Measurements from ENCODE around the gene CCDC192. TPM values are rescaled to one million over a fixed set of nuclear protein-coding genes. Genes with fewer than 3 reads are reported as not detected.

The CCDC192 gene
- total RNA-seq, 1 donor from 2014 or later, result not detected

DNA sequence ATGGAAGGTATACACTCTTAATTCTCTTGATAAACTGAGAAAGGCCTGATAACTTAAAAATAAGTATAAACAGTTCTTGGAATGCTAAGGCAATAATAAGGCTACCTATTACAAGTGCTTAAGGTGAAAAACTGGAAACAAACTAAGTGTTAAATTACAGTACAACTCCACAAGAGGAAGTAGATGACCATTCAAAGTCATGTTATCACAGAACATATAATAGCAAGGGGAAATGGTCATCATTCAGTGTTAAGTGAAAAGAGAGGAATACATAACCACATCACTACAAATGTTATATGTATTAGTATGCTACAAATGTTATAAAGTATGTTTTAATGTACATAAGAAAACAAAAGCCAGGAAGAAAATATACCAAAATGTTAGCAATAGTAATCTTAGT is 135.9 kb downstream of the CCDC192 start:
- Histone ChIP-seq H3K4me1 (ENCODE audit: insufficient read depth, low read length) (peaks cover 3% of the 10 kb centered on the region), H3K27ac (ENCODE audit: low read depth, low read length) (no peak overlapping the region), H3K4me3 (ENCODE audit: insufficient read depth, low read depth, low read length) (no peak overlapping the region), H3K9me3 (ENCODE audit: insufficient read depth, low read depth, low read length) (peaks cover 3% of the 10 kb centered on the region), H3K27me3 (ENCODE audit: insufficient read depth, low read length) (no peaks in the 10 kb centered on the region), H3K4me2 (ENCODE audit: low read length) (no peak overlapping the region), H4K20me1 (ENCODE audit: insufficient read depth, low read length) (no peaks in the 10 kb centered on the region), H3K36me3 (ENCODE audit: insufficient read depth, low read length) (no peaks in the 10 kb centered on the region), H3K9ac (ENCODE audit: low read length) (no peak overlapping the region), H2AFZ (ENCODE audit: low read depth, low read length) (no peak overlapping the region), H3K79me2 (ENCODE audit: insufficient read depth, low read length) (no peaks in the 10 kb centered on the region)
- DNase-seq (ENCODE audit: low read depth) (no peak), FAIRE-seq (no peak)
- Mint-ChIP-seq H3K27ac (ENCODE audit: unreplicated experiment) (no peak overlapping the region), H3K4me1 (ENCODE audit: low read depth, unreplicated experiment) (peaks cover 6% of the 10 kb centered on the region), H3K9me3 (ENCODE audit: unreplicated experiment) (peaks cover 2% of the 10 kb centered on the region), H3K27me3 (ENCODE audit: low read depth, unreplicated experiment) (no peaks in the 10 kb centered on the region), H3K4me3 (ENCODE audit: unreplicated experiment) (no peak overlapping the region), H3K36me3 (ENCODE audit: low read depth, unreplicated experiment) (no peaks in the 10 kb centered on the region)
- no peak for TF ChIP-seq EZH2 (IDR thresholded peaks at IDR 0.05; ENCODE audit: insufficient read depth, low read length)
- TF ChIP-seq, protein P1, sequence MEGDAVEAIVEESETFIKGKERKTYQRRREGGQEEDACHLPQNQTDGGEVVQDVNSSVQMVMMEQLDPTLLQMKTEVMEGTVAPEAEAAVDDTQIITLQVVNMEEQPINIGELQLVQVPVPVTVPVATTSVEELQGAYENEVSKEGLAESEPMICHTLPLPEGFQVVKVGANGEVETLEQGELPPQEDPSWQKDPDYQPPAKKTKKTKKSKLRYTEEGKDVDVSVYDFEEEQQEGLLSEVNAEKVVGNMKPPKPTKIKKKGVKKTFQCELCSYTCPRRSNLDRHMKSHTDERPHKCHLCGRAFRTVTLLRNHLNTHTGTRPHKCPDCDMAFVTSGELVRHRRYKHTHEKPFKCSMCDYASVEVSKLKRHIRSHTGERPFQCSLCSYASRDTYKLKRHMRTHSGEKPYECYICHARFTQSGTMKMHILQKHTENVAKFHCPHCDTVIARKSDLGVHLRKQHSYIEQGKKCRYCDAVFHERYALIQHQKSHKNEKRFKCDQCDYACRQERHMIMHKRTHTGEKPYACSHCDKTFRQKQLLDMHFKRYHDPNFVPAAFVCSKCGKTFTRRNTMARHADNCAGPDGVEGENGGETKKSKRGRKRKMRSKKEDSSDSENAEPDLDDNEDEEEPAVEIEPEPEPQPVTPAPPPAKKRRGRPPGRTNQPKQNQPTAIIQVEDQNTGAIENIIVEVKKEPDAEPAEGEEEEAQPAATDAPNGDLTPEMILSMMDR (IDR thresholded peaks at IDR 0.05; ENCODE audit: insufficient read depth, low read depth, low read length), result no peak

DNA sequence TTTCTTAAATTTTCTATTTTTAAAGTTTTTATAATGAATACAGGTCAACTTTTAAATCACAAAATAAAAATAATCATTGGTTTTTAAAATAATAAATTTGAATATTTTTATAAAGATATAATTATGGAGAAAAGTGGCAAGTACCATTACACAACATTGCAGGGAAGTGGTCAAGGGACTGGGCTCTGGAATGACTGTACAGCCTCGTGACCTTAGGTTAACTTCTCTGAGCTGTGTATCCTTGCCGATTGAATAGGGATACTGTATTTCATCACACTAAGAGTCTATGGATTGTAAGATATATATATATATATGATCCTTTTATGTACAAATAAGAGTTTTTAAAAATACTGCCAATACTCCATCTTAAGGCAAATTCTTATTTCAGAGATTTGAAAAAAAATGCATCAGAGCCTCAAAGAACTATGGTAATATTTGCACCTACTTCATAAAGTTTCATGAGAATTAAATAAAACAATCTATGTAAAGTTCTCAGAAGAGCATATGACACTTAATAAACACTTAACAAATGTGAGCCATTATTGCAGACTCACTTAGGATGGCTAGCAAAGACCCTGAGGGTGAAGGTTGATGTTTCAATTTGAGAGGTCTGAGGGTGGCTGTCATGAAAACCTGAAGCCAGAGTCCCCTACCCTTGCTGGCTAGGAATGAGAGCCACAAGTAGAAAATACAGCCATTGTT is 136.5 kb downstream of the CCDC192 start:
- H3K36me3 ChIP-seq (ENCODE audit: insufficient read depth, low read length), result no peaks in the 10 kb centered on the region
- Mint-ChIP-seq H3K4me3 (ENCODE audit: unreplicated experiment) (no peak overlapping the region), H3K36me3 (ENCODE audit: low read depth, unreplicated experiment) (no peaks in the 10 kb centered on the region), H3K4me1 (ENCODE audit: low read depth, unreplicated experiment) (peaks cover 6% of the 10 kb centered on the region), H3K9me3 (ENCODE audit: unreplicated experiment) (peaks cover 2% of the 10 kb centered on the region), H3K27me3 (ENCODE audit: low read depth, unreplicated experiment) (no peaks in the 10 kb centered on the region), H3K27ac (ENCODE audit: unreplicated experiment) (no peak overlapping the region)
- FAIRE-seq, result no peak
- no peak overlapping the region for H3K9ac ChIP-seq (ENCODE audit: low read length)
- H4K20me1 ChIP-seq (ENCODE audit: insufficient read depth, low read length), result no peaks in the 10 kb centered on the region
- no peaks in the 10 kb centered on the region for H3K79me2 ChIP-seq (ENCODE audit: insufficient read depth, low read length)
- H3K27ac ChIP-seq (ENCODE audit: low read depth, low read length), result no peak overlapping the region
- no peaks in the 10 kb centered on the region for H3K27me3 ChIP-seq (ENCODE audit: insufficient read depth, low read length)
- peaks cover 3% of the 10 kb centered on the region for H3K9me3 ChIP-seq (ENCODE audit: insufficient read depth, low read depth, low read length)
- no peak for DNase-seq (ENCODE audit: low read depth)
- no peak overlapping the region for H3K4me3 ChIP-seq (ENCODE audit: insufficient read depth, low read depth, low read length)
- H2AFZ ChIP-seq (ENCODE audit: low read depth, low read length), result no peak overlapping the region
- peaks cover 3% of the 10 kb centered on the region for H3K4me1 ChIP-seq (ENCODE audit: insufficient read depth, low read length)
- TF ChIP-seq EZH2 (IDR thresholded peaks at IDR 0.05; ENCODE audit: insufficient read depth, low read length), result no peak
- TF ChIP-seq, protein P1 (IDR thresholded peaks at IDR 0.05; ENCODE audit: insufficient read depth, low read depth, low read length), result no peak
- no peak overlapping the region for H3K4me2 ChIP-seq (ENCODE audit: low read length)

GRCh38 chr5:127840198-127840524 is 137.0 kb downstream of the CCDC192 start:
- H3K27ac ChIP-seq (ENCODE audit: low read depth, low read length), result no peak overlapping the region
- Mint-ChIP-seq H3K27ac (ENCODE audit: unreplicated experiment) (no peak overlapping the region), H3K36me3 (ENCODE audit: low read depth, unreplicated experiment) (no peaks in the 10 kb centered on the region), H3K27me3 (ENCODE audit: low read depth, unreplicated experiment) (no peaks in the 10 kb centered on the region), H3K4me3 (ENCODE audit: unreplicated experiment) (no peak overlapping the region), H3K4me1 (ENCODE audit: low read depth, unreplicated experiment) (peaks cover 6% of the 10 kb centered on the region), H3K9me3 (ENCODE audit: unreplicated experiment) (peaks cover 2% of the 10 kb centered on the region)
- TF ChIP-seq, protein P1 (IDR thresholded peaks at IDR 0.05; ENCODE audit: insufficient read depth, low read depth, low read length), result no peak
- no peak for TF ChIP-seq EZH2 (IDR thresholded peaks at IDR 0.05; ENCODE audit: insufficient read depth, low read length)
- no peak overlapping the region for H2AFZ ChIP-seq (ENCODE audit: low read depth, low read length)
- peaks cover 3% of the 10 kb centered on the region for H3K4me1 ChIP-seq (ENCODE audit: insufficient read depth, low read length)
- no peaks in the 10 kb centered on the region for H3K27me3 ChIP-seq (ENCODE audit: insufficient read depth, low read length)
- DNase-seq (ENCODE audit: low read depth), result no peak
- H4K20me1 ChIP-seq (ENCODE audit: insufficient read depth, low read length), result no peaks in the 10 kb centered on the region
- H3K4me2 ChIP-seq (ENCODE audit: low read length), result no peak overlapping the region
- H3K9ac ChIP-seq (ENCODE audit: low read length), result no peak overlapping the region
- H3K9me3 ChIP-seq (ENCODE audit: insufficient read depth, low read depth, low read length), result peaks cover 3% of the 10 kb centered on the region
- no peaks in the 10 kb centered on the region for H3K79me2 ChIP-seq (ENCODE audit: insufficient read depth, low read length)
- H3K4me3 ChIP-seq (ENCODE audit: insufficient read depth, low read depth, low read length), result no peak overlapping the region
- no peak for FAIRE-seq
- no peaks in the 10 kb centered on the region for H3K36me3 ChIP-seq (ENCODE audit: insufficient read depth, low read length)

All from astrocyte (in vitro differentiated cells and primary cell).